ENCODE results near the gene PPP1R8. TPM values are rescaled to one million over a fixed set of nuclear protein-coding genes. Genes with fewer than 3 reads are reported as not detected.
"Not testable (repeated sequence)": the region's sequence is repeated elsewhere in the genome, so short reads cannot be mapped to it uniquely, and the experiment has no call there.

PPP1R8 gene
- total and polyA plus RNA-seq, 7 donors: 18.5 to 46.1 (median 25.7) TPM

DNA sequence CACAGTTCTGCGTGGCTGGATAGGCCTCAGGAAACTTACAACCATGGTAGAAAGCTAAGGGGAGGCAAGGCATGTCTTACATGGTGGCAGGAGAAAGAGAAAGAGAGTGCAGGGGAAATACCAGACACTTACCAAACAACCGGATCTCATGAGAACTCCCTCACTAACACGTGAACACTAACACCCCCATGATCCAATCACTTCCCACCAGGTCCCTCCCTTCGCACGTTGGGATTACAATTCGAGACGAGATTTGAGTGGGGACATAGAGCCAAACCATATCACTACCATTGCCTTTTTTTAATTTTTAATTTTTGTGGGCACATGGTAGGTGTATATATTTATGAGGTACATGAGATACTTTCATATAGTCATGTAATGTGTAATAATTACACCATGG, 23.8 kb upstream of the PPP1R8 start:
- WGBS, 3 donors: 90 to 92% (median 91%) methylated on average over 7 of the region's 7 CpGs
- Histone ChIP-seq H3K27me3 (ENCODE audit: insufficient read depth in 3 of 3, low read length in 2 of 3) (no peaks in the 10 kb centered on the region), H3K27ac (no peak overlapping the region), H3K36me3 (ENCODE audit: insufficient read depth in 1 of 2, low read depth in 1 of 2) (peaks cover 3 to 74% of the 10 kb centered on the region in 2 donors), H3K4me3 (no peak overlapping the region), H3K4me1 (no peaks in the 10 kb centered on the region), H3K9me3 (no peaks in the 10 kb centered on the region)
- TF ChIP-seq, protein P1, sequence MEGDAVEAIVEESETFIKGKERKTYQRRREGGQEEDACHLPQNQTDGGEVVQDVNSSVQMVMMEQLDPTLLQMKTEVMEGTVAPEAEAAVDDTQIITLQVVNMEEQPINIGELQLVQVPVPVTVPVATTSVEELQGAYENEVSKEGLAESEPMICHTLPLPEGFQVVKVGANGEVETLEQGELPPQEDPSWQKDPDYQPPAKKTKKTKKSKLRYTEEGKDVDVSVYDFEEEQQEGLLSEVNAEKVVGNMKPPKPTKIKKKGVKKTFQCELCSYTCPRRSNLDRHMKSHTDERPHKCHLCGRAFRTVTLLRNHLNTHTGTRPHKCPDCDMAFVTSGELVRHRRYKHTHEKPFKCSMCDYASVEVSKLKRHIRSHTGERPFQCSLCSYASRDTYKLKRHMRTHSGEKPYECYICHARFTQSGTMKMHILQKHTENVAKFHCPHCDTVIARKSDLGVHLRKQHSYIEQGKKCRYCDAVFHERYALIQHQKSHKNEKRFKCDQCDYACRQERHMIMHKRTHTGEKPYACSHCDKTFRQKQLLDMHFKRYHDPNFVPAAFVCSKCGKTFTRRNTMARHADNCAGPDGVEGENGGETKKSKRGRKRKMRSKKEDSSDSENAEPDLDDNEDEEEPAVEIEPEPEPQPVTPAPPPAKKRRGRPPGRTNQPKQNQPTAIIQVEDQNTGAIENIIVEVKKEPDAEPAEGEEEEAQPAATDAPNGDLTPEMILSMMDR (IDR thresholded peaks at IDR 0.05): no peak
- DNase-seq: no peak
- no peak for ATAC-seq
- intact Hi-C loops (cut with DNase I): no loop called here

DNA sequence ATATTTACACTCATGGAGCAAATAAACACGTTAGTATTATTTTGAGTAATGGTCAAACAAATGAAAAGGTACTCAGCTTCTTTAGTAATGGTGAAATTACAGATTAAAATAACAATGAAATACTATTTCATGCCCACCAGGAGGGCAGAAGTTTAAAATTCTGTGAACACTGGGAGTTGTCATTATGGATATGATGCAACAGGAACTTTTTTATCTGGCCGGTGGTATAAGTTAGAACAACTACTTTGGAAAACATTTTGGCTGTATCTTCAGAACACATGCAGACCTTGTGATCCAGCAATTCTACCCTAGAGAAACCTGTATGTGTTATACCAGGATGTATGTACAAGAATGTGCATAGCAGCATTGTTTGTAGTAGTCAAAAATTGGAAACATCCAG, 23.2 kb upstream of the PPP1R8 start:
- intact Hi-C loops (cut with DNase I): no loop called here
- ATAC-seq: no peak
- H3K27me3 ChIP-seq (ENCODE audit: insufficient read depth in 3 of 3, low read length in 2 of 3): no peaks in the 10 kb centered on the region
- 67 to 81% (median 69%) methylated on average over 2 of the region's 2 CpGs for WGBS, 3 donors
- peaks cover under 1 to 74% of the 10 kb centered on the region in 2 donors for H3K36me3 ChIP-seq (ENCODE audit: insufficient read depth in 1 of 2, low read depth in 1 of 2)
- no peaks in the 10 kb centered on the region for H3K9me3 ChIP-seq
- DNase-seq: no peak
- TF ChIP-seq, protein P1 (IDR thresholded peaks at IDR 0.05): no peak
- no peak overlapping the region for H3K4me3 ChIP-seq
- no peaks in the 10 kb centered on the region for H3K4me1 ChIP-seq
- no peak overlapping the region for H3K27ac ChIP-seq

DNA sequence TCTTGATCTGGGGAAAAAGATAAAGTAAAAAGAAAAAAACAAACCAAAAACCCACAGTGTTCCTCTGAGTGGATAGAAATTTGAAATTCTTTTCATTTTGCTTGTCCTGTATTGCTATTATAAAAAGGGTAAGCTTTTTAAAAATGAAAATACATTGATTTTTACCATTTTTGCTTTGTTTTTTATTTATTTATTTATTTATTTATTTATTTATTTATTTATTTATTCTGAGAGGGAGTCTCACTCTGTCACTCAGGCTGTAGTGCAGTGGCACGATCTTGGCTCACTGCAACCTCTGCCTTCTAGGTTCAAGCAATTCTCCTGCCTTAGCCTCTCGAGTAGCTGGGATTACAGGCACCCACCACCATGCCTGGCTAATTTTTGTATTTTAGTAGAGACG, 22.5 kb upstream of the PPP1R8 start:
- H3K9me3 ChIP-seq; H3K4me1 ChIP-seq; DNase-seq; H3K27ac ChIP-seq; ATAC-seq; H3K4me3 ChIP-seq; intact Hi-C loops (cut with DNase I); H3K27me3 ChIP-seq (ENCODE audit: insufficient read depth in 3 of 3, low read length in 2 of 3): not testable (repeated sequence)
- 90 to 97% (median 95%) methylated on average over 3 of the region's 3 CpGs for WGBS, 3 donors
- peaks cover 4 to 74% of the 10 kb centered on the region in 2 donors for H3K36me3 ChIP-seq (ENCODE audit: insufficient read depth in 1 of 2, low read depth in 1 of 2)

DNA sequence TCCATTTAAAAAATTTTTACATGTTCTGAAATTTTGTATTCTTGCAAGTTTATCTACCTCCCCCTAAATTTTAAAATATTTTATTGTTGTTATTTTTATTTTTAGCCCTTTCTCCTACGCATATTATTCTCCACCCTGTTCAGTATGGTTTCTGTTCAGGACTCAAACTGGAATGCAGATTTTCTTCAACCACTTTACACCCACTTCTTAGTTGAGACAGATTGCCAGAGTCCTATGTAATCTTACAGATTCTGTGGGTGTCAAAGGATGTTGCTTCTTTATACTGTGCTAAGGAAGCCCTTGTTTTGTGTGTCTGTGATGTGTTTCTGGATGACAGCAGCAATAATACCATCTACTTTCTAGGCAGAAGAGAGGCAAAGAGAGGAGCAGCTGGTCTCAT, 20.7 kb upstream of the PPP1R8 start:
- no peaks in the 10 kb centered on the region for H3K4me1 ChIP-seq
- H3K36me3 ChIP-seq (ENCODE audit: insufficient read depth in 1 of 2, low read depth in 1 of 2): peaks cover 4 to 75% of the 10 kb centered on the region in 2 donors
- no peak overlapping the region for H3K27ac ChIP-seq
- no peak overlapping the region for H3K4me3 ChIP-seq
- no peaks in the 10 kb centered on the region for H3K9me3 ChIP-seq
- TF ChIP-seq, protein P1 (IDR thresholded peaks at IDR 0.05): no peak
- intact Hi-C loops (cut with DNase I): no loop called here
- H3K27me3 ChIP-seq (ENCODE audit: insufficient read depth in 3 of 3, low read length in 2 of 3): no peaks in the 10 kb centered on the region
- 79 to 91% (median 91%) methylated on average over 1 of the region's 1 CpG for WGBS, 3 donors
- DNase-seq: no peak
- ATAC-seq: no peak

DNA sequence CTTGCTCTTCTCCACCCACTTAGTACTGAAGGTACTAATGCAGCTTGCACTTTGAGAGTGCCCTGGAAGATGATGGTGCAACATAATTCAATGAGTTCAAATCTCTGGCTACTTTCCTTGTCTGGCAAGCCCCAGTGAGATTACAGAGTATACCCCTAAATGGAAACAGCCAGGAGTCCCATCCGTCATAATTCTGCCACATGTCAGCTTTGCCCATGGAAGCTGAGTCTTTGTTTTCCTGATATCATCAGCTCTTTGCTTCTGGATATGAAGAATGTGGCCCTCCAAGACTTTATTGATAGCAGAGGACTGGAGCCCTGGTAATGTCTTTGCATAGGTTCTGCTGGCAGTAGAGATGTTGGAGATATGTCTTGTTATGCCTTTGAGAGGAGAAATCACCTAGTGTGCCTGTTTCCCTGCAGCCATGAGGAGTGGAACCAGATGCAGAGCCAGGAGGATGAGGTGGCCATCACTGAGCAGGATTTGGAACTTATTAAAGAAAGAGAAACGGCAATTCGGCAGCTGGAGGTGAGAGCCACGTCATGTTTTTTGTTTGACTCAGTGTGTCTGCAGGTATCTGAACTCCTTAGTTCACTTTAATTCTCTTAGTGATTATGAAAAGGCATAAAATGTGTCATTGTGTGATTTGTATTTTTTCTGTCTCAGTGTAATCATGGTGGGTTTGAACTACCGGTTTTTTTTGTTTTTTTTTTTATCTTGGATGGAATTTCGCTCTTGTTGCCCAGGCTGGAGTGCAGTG, 18.7 kb upstream of the PPP1R8 start:
- TF ChIP-seq, protein P1 (IDR thresholded peaks at IDR 0.05): no peak
- peaks cover 4 to 65% of the 10 kb centered on the region in 2 donors for H3K36me3 ChIP-seq (ENCODE audit: insufficient read depth in 1 of 2, low read depth in 1 of 2)
- H3K27ac ChIP-seq: no peak overlapping the region
- ATAC-seq: no peak
- no peaks in the 10 kb centered on the region for H3K27me3 ChIP-seq (ENCODE audit: insufficient read depth in 3 of 3, low read length in 2 of 3)
- whole genome bisulfite sequencing, 3 donors: 87 to 96% (median 94%) methylated on average over 6 of the region's 6 CpGs
- no peak for DNase-seq
- no peaks in the 10 kb centered on the region for H3K9me3 ChIP-seq
- H3K4me3 ChIP-seq: no peak overlapping the region
- H3K4me1 ChIP-seq: no peaks in the 10 kb centered on the region
- intact Hi-C loops (cut with DNase I): no loop called here
